Stimulated activated CD4-positive, alpha-beta T cell treated with anti-CD3 and anti-CD28 coated beads, Interleukin-15, amount 100 ng/mL, for 48 hours (primary cell): ENCODE measurements around the gene GABRA5.
"Not testable (repeated sequence)": the region's sequence is repeated elsewhere in the genome, so short reads cannot be mapped to it uniquely, and the experiment has no call there.

Experiments
- DNase-seq, 2 donors: peaks; one replicate each; pipeline ENCODE4 v3.0.0-alpha.2; 2020; ENCODE audit warnings: low read depth in 2 of 2

The GABRA5 gene

GRCh38 chr15:26866298-26867199, at the start of gene GABRA5:
Gene GABRA5, plus strand, starts transcription at chr15:26867062. Its CDS starts 2,187 bp downstream, at chr15:26869249.
- no peak for DNase-seq

- not testable (repeated sequence) for DNase-seq
Measured at GRCh38 chr15:26831191-26831590, 35.7 kb upstream of the GABRA5 start.

- DNase-seq = no peak
Measured at GRCh38 chr15:26831951-26832350, 34.9 kb upstream of the GABRA5 start.

DNA sequence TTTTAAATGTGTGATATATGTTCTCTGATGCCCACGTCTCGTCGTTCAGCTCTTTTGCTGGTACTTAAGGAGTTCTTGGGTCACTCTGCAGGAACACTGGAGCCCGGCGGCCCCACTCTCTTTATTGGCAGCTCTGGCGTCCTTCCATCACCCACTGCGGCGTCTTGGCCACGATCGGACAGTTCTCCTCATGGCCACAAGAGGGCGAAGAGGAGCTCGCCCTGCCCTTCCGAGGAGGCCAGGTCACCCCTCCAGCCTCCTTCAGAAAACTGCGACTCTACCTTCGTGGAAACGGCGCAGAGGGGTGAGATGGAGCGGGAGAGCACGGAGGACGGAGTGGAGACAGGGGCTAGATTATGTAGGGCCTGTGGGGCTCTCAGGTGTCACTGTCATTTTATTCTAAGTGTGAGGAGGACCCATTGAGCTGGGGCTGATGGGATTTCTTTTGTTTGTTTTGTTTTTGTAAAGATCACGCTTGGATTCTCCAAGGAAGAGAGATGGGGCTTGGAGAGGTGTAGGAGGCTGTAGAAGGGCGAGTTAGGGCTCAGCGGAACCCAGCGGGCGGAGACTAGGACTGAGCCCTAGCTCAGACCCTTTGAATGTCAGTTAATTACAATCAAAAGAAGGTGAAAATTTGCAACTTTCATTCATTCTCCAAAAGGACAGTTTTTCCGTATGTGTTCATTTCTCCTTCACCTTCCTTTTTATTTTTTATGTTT, 28.0 kb upstream of the GABRA5 start:
- peak in 1 of 2 donors; percentile 0 for DNase-seq

DNA sequence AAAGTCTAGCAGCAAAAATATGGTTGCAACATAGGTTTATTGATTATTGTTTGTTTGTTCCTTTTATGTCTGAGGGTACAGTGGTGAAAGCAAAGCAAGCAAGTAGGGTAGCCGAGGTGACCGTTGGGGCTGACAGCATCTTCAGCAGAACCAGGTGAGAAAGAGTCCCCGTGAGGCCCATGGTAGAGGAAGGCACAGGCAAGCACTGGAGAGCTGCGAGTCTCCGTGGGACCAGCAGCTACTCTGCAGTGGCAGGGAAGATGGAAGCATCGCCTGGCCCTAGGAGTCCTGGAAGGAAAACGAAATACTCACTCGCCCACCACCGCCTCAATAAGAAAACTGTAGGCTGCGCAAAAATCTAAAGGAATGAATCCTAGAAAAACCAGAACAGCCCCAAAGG, 25.3 kb upstream of the GABRA5 start:
- DNase-seq = no peak

DNA sequence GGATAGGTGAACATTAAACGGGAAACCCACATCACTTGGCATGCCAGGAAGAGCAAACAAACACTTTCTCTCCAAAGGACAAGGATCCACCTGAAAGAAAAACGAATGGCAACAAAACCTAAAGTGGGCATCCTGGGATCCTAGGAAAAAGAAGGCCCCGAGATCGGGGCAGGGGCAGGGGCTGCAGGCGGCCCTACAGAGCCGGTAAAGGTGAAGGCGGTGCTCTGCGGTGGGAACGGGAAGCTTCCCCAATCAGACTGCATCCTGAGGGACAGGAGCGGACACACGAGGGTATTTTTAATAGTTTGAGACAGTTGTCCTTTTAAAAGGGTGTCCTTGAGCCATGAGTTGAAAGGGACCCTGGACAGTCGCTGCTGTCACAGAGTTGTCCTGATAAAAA, 24.9 kb upstream of the GABRA5 start:
- no peak for DNase-seq

DNA sequence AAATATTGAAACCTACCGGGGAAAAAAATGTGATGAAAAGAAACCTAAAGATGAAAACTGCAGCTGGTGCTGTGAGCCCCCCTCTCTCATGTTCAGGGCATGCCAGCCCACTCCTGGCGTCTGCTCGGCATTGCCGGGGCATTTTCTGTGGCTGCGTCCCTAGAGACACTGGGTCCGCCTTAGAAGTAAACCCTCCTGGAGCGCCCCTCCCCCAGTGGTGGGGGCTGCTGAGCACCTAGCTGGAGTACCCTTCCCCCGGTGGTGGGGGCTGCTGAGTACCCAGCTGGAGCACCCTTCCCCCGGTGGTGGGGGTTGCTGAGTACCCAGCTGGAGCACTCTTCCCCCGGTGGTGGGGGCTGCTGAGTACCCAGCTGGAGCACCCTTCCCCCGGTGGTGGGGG, 24.5 kb upstream of the GABRA5 start:
- no peak for DNase-seq

DNA sequence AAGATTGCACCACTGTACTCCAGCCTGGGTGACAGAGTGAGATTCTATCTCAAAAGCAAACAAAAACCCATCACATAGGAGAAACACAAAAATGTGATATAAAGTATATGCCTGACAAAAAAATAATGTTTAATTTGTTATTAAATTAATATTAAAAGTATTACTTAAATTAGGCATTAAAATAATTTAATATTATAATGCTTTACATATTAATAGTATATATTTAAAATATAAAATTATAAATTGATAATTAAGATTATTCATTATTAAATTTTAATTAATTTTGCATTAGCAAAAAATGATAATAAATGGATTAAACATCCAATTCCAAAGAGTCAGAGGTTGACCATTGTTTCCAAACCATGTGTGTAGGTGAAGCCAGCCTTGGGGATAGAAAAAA, 22.0 kb upstream of the GABRA5 start:
- DNase-seq = no peak

DNA sequence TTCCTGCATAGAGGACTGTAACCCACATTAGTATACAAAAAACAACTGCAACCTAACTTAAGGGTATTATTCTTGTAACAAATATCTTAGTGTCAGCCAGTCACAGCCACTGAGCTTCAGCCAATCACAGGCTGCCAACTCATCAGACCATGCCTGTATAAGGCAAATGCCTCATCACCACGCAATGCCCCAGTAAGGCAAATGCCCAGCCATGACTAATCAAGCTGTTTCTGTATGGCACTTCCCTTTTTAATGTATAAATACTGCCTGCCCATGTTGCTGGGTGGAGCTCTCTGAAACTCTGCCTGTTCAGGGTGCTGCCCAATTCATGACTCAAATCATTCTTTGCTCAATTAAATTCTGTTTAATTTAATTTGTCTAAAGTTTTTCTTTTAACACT, 18.4 kb upstream of the GABRA5 start:
- DNase-seq = no peak

DNA sequence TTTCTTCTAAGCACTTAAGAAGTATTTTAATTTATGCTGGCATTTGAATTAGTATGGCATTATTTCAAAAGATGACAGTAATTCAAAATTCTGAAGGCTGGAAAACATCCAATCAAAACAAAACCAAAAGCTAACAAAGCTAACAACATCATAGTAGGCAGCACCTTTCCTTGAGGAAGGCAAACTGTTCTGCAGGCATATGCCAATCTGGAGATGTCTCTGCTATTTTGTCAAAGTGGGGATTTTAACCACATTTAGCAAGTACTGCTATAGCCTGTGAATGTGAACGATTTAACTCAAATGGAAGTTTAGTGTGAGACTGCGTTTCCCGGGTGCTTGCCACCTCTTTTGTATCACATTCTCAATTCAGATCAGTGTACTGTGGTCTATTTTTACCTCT, 16.7 kb upstream of the GABRA5 start:
- no peak for DNase-seq

- DNase-seq = no peak
Measured at GRCh38 chr15:26852980-26853379, 13.9 kb upstream of the GABRA5 start.

GRCh38 chr15:26854435-26854834, 12.4 kb upstream of the GABRA5 start:
- DNase-seq = no peak

DNA sequence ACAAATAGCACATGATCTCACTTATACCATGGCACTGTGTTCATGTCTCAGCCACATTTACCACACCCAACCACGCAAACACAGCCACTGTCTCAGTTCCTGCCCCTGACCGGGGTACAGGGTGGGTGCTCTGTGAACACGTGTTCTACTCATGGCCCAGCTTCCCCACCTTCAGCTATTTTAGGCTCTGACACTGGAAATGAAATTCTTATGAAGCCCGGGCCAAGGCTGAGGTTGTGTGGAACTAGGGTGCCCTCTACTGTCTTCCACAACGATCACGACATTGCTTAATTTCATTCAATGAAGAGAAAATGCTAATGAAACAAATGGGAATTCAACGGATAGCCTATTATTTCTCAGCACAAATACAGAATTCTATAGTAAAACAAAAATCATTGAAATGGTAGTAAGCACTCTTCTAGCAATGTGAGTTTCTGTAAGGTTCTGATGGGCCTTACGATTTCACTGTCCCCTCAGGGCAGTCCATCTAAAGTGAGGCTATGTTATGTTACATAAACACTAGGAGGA, 2.1 kb upstream of the GABRA5 start:
- no peak for DNase-seq

DNA sequence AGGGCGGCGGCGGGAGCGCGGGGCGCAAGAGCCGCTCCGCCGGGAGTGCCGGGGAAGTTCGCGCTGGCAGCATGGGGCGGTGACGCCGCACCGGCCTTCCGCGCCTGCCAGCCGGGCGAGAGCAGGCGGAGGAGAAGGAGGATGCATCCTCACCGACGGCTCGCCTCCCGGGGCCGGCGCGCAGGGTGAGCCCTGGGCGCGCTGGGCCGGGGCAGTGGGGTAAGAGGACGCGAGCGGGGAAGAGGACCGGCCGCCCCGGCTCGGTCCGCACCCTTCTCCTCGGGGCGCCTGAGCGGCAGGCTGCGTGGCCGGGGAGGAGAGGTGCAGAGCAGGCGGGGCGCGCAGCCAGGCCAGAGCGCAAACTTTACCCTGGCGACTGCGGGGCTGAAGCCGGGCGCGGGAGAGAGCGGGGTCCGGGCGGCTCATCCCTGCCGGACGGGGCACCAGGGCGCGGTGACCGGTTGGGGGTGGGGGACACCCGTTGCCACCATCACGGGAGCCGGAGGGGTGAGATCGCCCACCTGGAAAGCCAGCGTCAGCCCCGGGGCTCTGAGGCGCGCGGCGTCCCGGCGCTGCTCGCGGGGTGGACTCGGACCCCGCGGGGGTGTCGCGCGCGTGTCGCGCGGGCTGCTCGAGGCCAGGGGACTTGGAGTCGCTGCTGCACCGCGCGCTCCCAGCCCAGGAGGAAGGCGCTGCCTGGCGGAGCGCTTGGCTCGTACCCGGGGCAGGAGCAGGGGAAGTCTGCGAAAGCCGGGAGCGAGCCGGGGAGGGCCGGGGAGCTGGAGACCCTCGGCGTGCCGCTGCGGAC, 542 bp downstream of the GABRA5 start:
- no peak for DNase-seq

GRCh38 chr15:26868029-26868685, 1.3 kb downstream of the GABRA5 start:
- no peak for DNase-seq

- DNase-seq = no peak
Measured at GRCh38 chr15:26869628-26870027, 2.8 kb downstream of the GABRA5 start.

DNA sequence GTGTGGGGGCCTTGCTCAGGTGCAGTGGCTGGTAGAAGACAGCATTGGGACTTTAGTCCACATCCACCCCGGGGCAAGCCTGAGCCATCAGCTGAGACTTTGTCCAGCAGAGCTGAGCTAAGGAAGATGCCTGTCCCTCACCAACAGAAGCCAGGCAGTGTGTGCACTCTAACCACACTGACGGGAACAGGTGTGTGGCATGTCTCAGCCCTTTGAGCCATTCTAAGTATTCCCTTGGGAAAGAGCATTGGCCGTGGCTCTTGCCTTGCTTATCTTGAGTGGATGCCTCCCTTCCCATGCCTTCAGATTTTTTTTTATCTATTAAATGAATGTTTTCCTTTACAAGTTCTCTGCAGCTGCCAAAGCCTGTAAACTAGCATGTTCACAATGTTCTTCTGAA, 3.5 kb downstream of the GABRA5 start:
- no peak for DNase-seq

DNA sequence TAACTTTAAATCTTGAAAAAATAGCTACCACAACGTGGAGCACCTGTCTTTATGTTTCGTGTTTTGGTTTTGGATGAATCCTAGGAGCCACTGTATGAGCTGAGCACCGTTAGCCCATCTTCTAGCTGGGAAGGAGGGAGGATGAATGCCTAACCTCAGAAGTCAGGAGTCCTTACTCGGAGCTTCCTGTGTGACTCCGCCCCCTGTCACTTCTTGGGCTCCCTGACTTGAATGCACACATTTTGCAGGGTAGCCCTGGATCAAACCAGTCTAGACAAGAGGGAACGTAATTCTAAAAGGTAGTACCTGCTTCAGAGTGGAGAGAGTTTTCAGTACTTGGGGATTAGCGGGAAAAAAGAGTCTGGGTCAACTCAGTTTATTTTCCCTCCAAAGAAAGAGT, 5.3 kb downstream of the GABRA5 start:
- no peak for DNase-seq

GRCh38 chr15:26873846-26874245, 7.0 kb downstream of the GABRA5 start:
- no peak for DNase-seq

DNA sequence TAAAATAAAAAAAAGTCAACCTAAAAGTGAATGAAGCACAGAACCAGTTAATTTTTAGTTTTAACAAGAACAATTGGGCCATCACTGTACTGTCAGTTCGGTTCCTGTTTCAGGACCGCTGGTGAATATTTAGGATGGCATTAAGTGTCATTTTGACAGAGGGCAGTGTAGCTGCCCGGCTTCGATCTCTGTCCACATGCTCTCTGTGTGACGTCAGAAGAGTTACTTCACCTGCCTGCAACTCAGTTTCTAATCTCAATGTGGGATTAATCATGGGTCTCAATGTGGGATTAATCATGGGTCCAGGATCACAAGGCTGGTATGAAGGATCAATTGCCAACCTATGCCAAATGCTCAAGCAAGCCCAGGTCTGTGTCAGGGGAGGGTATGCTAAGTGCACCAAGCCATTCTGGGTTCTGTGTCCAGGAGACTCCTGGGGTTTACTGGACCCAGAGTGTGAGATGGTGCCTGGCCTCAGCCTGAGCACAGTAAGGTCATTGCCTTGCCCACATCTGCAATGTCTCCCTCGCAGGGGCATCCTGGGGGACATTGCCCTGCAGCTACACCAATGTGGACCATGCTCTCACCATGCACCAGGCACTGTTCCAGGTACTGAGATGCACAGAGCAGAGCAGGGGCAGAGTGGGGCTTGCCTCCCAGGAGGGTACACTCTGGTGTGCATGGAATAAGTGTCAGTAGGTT, 8.1 kb downstream of the GABRA5 start:
- no peak for DNase-seq

- DNase-seq = no peak
Measured at GRCh38 chr15:26875476-26875850, 8.6 kb downstream of the GABRA5 start.
